ENCODE data around the gene TMC3. TPM values are rescaled to one million over a fixed set of nuclear protein-coding genes. Genes with fewer than 3 reads are reported as not detected.
"Not testable (repeated sequence)": the region's sequence is repeated elsewhere in the genome, so short reads cannot be mapped to it uniquely, and the experiment has no call there.

TMC3 gene
- total RNA-seq, 1 donor from 2014 or later = not detected

DNA sequence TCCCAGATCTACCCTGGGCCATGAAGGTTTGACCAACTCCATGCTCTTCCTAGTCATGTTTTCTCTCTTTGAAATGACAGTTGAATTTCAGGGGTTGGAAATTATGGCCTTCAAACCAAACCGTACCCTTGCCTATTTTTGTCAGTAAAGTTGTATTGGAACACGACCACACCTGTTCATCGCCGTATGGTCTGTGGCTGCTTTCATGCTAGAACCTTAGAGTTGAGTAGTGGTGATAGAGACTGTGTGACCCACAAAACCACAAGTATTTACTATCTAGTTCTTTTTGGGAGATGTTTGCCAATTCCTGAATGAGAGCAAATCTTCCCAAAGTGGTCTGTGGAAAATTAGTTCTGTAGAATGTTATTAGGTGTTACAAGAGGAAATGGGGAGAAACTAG lies 26.1 kb downstream of the TMC3 start:
- intact Hi-C loops (cut with micrococcal nuclease) = no loop called here

DNA sequence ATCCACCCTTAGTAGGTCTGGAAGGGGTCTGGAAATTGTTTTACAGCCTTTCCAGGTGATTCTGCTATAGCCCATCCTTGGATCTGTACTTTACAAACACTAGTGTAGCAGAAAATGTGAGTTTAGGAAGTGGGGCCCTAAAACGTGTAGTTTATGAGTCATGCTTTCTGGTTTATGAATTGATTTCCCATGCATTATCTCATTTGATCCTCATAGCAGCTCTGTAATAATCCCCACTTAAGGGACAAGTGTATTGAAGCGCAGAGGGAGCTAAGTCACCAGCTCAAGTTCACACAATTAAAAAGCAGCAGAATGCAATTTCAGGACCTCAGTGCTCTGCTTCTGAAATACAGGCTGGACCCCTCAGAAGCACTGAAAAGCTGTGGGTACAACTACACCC lies 27.4 kb downstream of the TMC3 start:
- intact Hi-C loops (cut with micrococcal nuclease) = no loop called here

DNA sequence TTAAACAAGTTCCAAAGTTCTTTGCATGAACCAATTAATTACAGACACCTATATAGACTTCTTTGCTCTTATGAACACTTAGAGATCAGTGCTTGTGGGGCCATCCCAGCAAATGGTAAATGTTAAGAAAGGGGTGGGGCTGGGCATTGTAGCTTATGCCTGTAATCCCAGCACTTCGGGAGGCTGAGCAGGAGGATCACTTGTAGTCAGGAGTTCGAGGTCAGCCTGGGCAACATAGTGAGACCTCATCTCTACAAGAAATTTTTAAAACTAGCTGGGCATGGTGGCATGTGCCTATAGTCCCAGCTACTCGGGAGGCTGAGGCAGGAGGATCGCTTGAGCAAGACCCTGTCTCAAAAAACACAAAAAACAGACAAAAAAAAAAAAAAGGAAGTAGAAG lies 30.6 kb downstream of the TMC3 start:
- intact Hi-C loops (cut with micrococcal nuclease) = no loop called here

DNA sequence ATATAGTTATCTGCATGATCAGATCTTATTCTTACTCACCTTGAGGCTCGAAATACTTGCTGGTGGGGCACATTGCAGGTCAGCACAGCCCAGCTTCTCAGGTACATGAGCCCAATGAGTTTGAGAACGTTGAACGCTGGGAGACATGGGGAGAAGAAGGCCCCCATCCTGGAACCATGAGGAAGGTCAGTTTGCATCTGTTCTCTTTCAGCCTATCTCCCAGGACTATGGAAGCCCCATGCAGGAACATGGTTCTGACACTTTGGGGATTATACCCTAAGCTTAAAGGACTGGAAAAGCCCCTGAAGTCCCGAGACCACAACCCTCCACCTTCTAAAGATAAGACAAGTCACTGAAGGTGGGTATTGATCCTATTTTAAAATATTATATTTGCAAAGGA lies 32.7 kb downstream of the TMC3 start:
- intact Hi-C loops (cut with micrococcal nuclease) = no loop called here

DNA sequence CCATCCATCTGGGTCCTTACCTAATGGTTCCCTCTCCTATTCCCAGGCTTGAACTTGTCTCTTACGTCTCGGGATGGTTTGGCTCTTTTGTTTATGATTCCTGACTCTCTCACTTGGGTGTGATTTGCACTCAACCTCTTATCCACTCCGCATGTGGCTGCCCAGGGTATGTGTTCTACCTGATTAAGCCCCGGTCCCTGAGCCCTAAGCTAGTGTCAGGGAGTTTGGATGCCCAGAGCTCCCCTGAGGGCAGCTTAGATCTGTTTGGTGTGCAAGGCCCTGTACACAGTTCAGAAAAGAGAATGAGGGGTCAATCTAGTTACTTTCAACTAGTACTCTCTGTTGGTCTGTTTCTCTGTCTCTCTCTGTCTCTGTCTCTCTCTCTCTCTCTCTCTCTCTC lies 34.2 kb downstream of the TMC3 start:
- intact Hi-C loops (cut with micrococcal nuclease) = no loop called here

DNA sequence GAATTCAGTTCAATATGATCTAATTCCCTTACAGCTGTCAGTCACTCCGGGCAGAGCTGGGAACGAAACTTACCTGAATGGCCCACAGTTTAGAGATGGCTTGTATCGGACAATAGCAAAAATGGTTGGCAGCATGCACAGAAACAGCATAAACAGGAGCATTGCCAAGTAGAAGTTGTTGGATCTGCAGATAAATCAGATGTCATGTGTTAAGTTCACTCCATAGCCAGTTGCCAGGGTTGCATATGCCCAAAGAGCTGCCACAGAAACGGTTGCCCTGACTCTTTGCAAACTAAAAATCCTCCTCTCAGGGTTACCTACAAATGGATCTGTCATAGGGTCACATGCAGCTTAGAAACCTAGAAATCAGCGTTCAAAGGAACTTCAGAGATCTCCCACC lies 34.7 kb downstream of the TMC3 start:
- intact Hi-C loops (cut with micrococcal nuclease) = no loop called here

DNA sequence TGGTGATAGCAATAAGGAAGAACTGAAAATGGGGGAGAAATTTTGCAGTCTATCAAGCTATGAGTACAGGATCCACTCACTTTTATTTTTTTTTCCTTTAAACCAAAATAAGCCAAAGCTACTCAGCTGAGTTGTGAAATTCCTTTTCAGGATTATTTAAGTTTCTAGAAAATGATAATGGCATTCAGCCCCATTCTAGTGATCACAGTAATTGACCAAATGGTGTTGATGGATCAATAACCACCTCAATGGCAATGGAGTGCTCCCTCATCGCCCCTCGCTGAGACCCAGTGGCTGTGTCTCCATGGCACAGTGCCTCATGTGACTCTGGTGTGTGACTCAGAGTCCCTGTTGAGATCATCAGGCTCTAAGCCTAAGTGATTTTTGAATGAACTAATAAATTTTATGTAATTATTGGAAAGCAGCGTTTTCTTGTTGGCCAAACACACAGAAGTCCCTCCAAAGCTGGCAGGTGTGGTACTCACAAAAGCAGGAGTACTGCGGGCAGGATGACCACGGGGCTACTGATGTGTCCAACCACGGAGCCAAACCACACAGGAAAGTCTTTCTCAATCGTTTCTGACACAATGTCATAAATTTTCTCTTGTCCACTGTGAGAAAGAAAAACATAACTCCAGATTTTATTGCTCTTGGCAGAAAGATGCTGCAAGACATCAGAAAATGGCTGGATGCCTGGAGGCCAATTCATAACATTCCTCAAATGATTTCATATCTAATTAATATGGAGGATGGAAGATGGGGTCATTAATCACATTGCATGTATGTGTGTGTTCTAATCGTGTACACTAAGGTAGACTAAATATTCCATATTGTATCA lies 35.6 kb downstream of the TMC3 start:
- intact Hi-C loops (cut with micrococcal nuclease) = no loop called here

DNA sequence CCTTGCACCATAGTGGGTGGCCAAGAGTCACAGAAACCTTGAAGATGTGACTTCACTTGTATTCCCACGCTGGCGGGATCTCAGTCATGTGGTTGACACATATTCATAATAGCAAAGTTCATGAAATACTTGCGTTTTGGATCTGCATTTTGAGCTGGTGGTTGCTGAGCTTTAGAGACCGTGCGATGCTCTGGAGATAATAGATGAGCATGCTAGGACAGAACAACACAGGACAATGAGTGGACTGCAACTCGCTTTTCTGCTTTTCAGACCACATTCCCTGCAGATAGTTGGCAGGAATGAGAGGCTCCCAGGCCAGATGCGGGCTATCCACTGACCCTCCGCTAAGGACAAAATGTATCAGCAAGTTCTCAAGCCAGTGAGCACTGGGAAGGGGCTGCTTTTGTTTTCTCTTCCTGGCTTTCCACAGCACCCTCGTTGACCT lies 36.3 kb downstream of the TMC3 start:
- intact Hi-C loops (cut with micrococcal nuclease) = no loop called here

DNA sequence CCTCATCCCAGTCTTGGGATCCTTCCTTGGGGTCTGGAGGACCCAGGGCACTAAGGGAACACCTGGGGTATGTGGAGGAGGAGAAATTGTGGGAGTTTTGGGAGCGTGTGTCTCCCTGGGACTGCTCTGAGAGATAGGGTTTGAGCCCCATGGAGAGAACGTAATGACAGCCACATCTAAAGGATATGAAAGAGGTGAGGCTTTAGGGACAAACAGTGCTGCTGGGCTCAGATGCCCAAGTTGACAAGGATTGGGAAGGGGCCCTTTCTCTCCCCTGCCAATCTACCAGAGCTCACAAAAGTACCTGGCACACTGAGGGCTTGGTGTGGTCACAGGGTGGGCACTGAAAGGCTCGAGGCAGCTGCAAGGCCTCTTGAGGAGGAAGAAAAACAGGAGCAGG lies 36.8 kb downstream of the TMC3 start:
- intact Hi-C loops (cut with micrococcal nuclease) = no loop called here

DNA sequence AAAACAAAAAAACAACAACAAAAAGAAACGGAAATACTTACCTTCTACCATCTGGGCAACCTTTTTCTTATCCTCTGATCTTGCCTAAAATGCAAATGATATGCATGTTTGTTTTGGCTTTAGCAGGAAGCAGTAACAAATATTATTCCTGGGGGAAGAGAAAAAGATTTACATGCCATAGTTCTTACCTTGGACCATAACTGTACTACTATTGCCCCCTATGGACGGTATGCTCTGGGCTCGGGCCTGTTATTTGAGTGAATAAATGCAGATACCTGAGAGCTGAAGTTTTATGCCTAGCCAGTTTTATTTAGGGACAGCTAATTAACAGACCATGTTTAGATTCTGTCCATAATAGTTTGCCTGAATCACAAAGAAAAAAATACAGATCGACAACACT lies 37.4 kb downstream of the TMC3 start:
- intact Hi-C loops (cut with micrococcal nuclease) = loop anchor here (1.0 kb wide), 1 partner anchor 61 kb away; no protein-coding TSS in a partner anchor

DNA sequence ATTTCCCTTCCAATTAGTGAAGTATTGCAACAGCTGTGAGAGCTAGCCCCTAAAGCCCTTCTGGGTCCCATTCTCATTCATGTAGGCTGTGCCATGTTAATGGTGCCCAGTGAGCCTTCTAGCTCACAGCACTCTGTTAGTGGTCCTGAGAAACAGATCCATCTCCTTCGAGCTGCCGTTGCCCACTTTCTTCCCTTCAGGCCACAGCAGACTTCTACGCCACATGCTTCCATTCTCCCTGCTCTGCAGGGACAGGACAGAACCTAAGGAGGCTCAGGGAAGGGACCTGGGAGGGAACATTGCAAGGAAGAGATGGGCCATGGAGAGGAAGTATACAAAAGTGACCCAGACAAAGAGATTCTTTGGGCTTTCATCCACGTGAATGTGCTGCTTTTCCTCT lies 38.4 kb downstream of the TMC3 start:
- intact Hi-C loops (cut with micrococcal nuclease) = loop anchor here (1.0 kb wide), 1 partner anchor 60 kb away; no protein-coding TSS in a partner anchor

DNA sequence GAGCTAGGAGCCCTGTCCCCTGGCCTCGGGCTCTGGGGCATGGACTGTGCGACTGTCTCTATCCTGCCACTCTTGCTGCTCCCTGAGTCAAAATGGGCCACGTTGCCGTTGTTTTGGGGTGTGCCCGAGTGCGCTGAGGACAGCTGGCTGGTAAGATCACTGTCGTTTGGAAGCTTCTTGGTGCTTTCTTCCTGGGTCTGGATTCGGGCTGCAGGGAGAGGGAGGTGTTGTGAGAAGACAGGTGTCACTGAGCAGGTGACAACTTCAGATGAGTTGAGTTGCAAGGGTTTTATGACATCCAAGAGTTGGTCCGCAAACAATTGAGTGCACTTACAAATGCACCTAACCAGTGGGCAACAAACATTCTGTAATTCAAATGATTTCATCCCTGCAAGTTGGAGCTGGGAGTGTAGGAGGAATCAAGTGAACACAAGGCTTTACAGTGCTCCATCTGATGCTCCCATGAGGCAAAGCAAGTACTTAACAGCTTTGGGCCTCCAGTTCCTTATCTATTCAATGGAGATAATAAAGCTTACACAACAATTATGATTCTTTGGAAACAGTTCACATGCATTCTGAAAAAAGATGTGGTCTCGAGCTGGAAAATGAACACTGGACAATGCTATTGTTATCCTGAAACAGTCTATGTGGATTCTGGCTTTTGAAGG lies 39.1 kb downstream of the TMC3 start:
- intact Hi-C loops (cut with micrococcal nuclease) = no loop called here

DNA sequence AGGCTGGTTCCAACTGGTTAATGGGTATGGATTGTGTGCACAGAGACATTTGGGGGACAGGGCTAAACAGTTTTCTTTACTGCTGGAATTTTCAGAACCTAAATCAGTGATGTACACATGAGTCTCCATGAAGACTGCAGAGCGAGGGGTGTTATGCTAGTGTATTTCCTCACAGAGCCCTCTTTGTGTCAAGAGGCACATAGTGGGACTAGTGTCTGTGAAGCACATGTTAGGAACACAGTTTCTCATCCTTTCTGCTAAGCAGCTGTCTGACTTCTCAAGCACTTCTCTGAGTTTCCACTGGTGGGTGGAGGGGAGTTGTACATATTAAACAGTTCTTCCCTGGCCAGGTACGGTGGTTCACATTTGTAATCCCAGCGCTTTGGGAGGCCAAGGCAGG lies 40.6 kb downstream of the TMC3 start:
- intact Hi-C loops (cut with micrococcal nuclease) = no loop called here

DNA sequence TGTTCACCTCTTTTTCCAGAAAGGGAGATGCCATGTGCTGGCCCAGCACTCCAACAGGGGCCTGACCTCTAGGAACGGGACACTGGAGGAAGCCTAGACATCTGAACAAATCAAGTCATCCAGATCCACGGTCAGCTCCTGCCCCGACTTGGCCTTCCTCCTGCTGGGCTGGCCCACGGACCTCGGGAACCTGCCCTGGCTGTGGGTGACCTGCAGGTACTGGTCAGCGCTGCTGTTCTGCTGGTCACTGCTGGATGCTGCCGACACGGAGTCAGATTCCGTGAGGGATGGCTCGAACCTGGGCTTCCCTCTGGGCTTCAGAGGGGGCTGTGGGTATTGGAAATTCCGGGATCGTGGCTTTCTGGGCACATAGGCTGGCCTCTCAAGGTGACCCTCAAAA lies 41.7 kb downstream of the TMC3 start:
- intact Hi-C loops (cut with micrococcal nuclease) = no loop called here

DNA sequence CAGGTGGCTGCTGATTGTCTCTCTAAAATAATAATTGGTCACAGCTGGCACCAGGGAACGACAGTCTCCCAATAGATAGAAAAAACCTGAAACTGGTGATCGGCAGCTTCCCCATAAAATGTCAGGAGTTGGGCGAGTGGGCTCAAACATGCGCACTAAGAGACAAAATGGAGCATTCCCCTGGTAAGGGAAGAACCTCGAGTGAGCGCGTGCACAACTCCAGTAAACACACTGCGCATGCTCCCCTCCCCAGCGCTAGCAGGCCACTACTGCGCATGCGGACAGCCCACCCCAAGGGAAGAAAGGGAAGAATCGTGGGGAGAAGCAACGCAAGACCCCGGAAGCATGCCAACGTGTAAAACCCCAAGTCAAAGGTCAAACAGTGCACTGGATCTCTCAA lies 42.4 kb downstream of the TMC3 start:
- intact Hi-C loops (cut with micrococcal nuclease) = no loop called here

DNA sequence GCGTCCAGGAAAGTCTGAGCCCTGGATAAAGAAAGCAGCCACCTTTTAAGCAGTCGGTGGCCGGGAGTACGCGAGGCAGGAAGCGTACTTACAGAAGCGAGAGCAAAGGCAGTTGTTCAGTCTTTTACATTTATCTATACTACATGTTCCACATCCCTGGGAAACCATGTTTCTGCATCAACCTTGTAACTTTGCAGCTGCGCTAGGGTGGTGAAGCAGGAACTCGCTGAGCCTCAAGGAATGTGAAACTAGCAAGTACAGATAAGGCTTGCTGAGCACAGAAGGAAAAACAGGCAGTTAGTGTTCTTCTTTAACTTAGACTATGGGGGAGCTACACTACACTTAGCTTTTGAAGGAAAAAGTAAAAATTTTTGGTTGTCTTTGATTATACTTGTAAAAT lies 42.9 kb downstream of the TMC3 start:
- intact Hi-C loops (cut with micrococcal nuclease) = not testable (repeated sequence)

DNA sequence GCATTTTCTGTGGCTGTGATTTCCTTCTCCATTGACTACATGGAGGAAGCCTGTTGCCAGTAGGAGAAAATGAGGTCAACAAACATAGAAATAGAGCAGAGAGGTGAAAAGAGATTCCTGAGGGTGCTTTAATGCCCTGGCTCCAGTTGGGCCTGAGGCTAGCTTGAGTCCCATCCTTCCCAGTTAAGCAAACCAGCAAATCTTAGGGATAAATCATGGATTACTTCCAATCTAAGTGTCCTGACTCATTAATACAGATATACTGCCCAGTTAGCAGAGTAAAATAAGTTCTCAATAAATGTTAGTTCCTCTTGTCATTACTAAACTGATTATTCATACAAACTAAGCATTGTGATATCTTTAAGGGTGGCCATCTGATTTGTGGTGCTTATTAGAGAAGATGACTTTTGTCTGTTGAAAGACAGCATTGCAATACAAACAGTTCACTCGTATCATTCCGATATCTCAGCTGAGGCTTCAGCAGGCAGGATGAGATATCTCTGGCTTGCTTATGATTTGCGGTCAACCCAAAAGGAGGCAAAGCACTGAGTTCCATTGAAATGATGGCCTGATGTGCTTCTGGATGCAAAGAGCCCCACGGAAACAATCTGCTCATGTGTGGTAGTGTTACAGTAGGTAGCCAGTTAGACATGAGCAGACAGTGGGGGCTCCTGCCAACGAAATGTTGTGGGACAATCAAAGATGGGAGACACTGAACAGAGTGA lies 43.5 kb downstream of the TMC3 start:
- intact Hi-C loops (cut with micrococcal nuclease) = no loop called here

DNA sequence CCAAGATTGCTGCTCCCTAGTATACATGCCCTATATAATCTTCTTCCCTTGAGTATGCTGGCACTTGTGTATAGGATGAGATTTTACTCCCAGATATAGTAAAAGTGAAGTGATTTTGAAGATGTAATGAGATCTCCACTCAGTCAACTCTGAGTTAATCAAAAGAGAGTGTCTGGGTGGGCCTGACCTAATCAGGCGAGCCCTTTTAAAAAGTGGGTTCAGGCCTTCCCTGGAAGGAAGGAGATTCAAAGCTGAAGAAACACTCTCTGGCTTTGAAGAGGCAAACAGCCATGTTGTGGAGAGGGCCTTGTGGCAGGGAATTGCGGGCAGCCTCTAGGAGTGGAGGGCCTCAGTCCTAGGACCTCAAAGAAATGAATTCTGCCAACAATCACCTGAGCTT lies 44.6 kb downstream of the TMC3 start:
- intact Hi-C loops (cut with micrococcal nuclease) = loop anchor here (10.0 kb wide), 2 partner anchors 715 to 935 kb away; partner anchors contain the start of genes EFL1, MEX3B and SAXO2

DNA sequence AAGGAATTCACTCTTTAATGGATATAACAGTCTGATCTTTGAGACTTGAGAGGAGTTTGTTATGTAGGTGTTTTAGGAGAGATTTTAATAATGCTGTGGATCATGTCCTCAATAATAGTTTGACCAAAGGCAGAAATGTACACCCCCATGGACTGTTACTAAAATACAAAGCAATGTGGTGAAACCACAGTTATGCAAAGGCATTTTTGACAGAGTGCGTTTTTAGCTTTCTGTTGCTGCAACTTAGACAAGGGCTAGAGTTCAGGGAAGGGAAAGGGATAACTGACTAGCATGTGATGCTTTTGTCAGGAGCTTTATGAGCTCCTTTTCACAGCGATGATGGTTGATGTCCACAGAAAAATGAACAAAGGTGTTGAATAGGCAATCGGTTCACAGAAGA lies 46.5 kb downstream of the TMC3 start:
- intact Hi-C loops (cut with micrococcal nuclease) = loop anchor here (10.0 kb wide), 2 partner anchors 717 to 937 kb away; partner anchors contain the start of genes EFL1, MEX3B and SAXO2

DNA sequence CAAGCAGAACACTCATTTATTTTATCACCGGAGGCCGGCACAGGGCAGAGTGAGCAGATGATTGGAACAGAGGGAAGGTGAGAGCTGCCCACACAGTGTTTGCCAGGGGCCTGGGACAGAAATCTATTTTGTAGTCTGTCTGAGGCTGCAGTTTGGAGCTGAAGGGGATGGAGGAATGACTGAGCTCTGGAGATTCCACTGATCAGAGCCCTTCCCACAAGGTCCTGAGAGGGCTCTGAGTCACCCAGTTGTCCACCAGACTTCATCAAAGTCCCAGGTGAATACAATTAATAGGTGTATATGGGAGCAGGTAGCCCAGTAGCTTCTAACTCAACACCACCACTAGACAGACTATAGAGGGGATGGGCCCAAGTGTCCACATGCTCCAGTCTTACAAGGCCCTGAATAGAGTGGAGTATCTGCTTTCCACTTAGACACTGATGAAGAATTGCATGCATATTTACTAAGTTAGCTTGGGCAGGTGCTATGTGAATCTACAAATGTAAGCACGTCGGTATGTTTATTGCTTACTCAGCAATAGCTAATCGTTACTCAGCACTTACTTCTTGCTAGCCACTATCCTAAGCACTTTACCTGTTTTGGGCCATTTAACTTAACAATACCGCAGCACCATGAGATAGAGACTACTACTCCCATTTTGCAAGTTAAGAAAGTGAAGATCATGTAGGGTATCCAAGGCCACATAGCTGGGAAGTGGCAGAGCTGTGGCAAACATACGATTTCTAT lies 47.4 kb downstream of the TMC3 start:
- intact Hi-C loops (cut with micrococcal nuclease) = loop anchor here (10.0 kb wide), 2 partner anchors 718 to 938 kb away; partner anchors contain the start of genes EFL1, MEX3B and SAXO2
